ENCODE results near the gene CTU1. TPM values are rescaled to one million over a fixed set of nuclear protein-coding genes. Genes with fewer than 3 reads are reported as not detected.

The CTU1 gene
- total RNA-seq, 1 donor from 2014 or later: 9.4 TPM

Other genes starting within 250 kb of the CTU1 start
- gene KLK2, start 235.0 kb downstream of the CTU1 start, total RNA-seq (ENCODE audit: insufficient read depth, low replicate concordance): 9.6 TPM
- gene KLK4, start 197.0 kb downstream of the CTU1 start, total RNA-seq (ENCODE audit: insufficient read depth, low replicate concordance): 1.4 TPM
- not detected for gene KLK5, start 155.4 kb downstream of the CTU1 start, total RNA-seq (ENCODE audit: insufficient read depth, low replicate concordance)
- gene KLK6, start 138.8 kb downstream of the CTU1 start, total RNA-seq (ENCODE audit: insufficient read depth, low replicate concordance): not detected
- gene KLK7, start 124.5 kb downstream of the CTU1 start, total RNA-seq (ENCODE audit: insufficient read depth, low replicate concordance): 0.72 TPM
- not detected for gene KLK8, start 106.8 kb downstream of the CTU1 start, total RNA-seq (ENCODE audit: insufficient read depth, low replicate concordance)
- gene KLK10, start 88.7 kb downstream of the CTU1 start, total RNA-seq (ENCODE audit: insufficient read depth, low replicate concordance): 0.24 TPM
- 3.9 TPM for gene KLK11, start 81.8 kb downstream of the CTU1 start, total RNA-seq (ENCODE audit: insufficient read depth, low replicate concordance)
- not detected for gene KLK12, start 73.4 kb downstream of the CTU1 start, total RNA-seq (ENCODE audit: insufficient read depth, low replicate concordance)
- gene KLK13, start 43.3 kb downstream of the CTU1 start, total RNA-seq (ENCODE audit: insufficient read depth, low replicate concordance): not detected
- gene KLK14, start 25.5 kb downstream of the CTU1 start, total RNA-seq (ENCODE audit: insufficient read depth, low replicate concordance): not detected
- 2.2 TPM for gene SIGLEC9, start 16.5 kb upstream of the CTU1 start, total RNA-seq (ENCODE audit: insufficient read depth, low replicate concordance)
- 3.1 TPM for gene SIGLEC7, start 33.9 kb upstream of the CTU1 start, total RNA-seq (ENCODE audit: insufficient read depth, low replicate concordance)
- 5.3 TPM for gene CD33, start 116.7 kb upstream of the CTU1 start, total RNA-seq (ENCODE audit: insufficient read depth, low replicate concordance)
- gene SIGLECL1, start 142.7 kb upstream of the CTU1 start, total RNA-seq (ENCODE audit: insufficient read depth, low replicate concordance): not detected
- 2.2 TPM for gene IGLON5, start 203.2 kb upstream of the CTU1 start, total RNA-seq (ENCODE audit: insufficient read depth, low replicate concordance)
- gene VSIG10L, start 233.7 kb upstream of the CTU1 start, total RNA-seq (ENCODE audit: insufficient read depth, low replicate concordance): 1.2 TPM